ENCODE results near the gene ZKSCAN1. TPM values are rescaled to one million over a fixed set of nuclear protein-coding genes. Genes with fewer than 3 reads are reported as not detected.

Gene ZKSCAN1
- total RNA-seq, 1 experiment from 2014 or later, result 69.5 TPM

DNA sequence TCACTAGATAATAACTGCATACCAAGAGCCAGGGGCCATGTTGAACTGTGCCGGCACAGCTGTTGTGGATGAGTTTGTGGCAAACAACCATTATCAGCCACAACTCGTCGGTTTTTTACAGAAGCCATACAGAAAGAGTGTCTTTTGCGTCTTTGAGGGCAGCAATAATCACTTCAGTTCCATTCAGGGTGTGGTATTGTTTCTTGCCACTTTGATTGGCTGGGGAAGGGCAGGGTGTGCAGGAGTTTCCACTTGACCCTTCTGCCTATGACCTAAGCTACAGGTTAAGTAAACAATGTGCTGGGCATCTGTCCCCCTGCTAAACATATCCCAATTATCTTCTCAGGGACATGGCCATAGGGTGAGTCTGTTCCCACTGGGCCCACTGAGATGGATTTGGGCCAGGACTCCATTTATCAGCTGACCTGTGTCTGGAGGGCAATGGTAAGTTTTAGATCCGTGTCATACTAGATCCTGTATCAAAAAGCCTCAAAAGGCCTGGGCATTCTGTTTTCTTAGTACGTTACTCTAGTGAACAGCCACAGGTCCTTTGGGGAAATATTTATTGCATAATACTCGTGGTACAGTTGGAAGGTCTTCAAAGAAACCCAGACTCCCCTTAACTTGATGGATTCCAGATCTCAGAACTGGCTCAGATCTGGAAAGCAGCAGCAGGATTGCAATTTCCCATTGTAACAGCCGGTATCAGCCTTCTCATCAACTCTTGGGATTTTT, 50.2 kb downstream of the ZKSCAN1 start:
- no peak overlapping the region for H3K27ac ChIP-seq (ENCODE audit: low read depth, low read length, poor library complexity, severe bottlenecking)
- ChIA-PET POLR2A (ENCODE audit: low non-redundant PET) (no interaction called here), CTCF (no interaction called here)
- no peaks in the 10 kb centered on the region for H3K4me1 ChIP-seq (ENCODE audit: insufficient read depth, low read length, poor library complexity, severe bottlenecking)
- no peak for DNase-seq (ENCODE audit: low spot score)
- BruUV-seq (replicated peaks), result TSS peak; percentile 1
- no peak overlapping the region for H3K4me3 ChIP-seq (ENCODE audit: low read depth, low read length, poor library complexity, severe bottlenecking)
- no peak for TF ChIP-seq EZH2 (IDR thresholded peaks at IDR 0.05; ENCODE audit: borderline replicate concordance, low read depth, low read length, poor library complexity, severe bottlenecking)
- TF ChIP-seq, protein P1, sequence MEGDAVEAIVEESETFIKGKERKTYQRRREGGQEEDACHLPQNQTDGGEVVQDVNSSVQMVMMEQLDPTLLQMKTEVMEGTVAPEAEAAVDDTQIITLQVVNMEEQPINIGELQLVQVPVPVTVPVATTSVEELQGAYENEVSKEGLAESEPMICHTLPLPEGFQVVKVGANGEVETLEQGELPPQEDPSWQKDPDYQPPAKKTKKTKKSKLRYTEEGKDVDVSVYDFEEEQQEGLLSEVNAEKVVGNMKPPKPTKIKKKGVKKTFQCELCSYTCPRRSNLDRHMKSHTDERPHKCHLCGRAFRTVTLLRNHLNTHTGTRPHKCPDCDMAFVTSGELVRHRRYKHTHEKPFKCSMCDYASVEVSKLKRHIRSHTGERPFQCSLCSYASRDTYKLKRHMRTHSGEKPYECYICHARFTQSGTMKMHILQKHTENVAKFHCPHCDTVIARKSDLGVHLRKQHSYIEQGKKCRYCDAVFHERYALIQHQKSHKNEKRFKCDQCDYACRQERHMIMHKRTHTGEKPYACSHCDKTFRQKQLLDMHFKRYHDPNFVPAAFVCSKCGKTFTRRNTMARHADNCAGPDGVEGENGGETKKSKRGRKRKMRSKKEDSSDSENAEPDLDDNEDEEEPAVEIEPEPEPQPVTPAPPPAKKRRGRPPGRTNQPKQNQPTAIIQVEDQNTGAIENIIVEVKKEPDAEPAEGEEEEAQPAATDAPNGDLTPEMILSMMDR (conservative IDR thresholded peaks at IDR 0.05; ENCODE audit: low read depth, low read length), result no peak
- H3K9me3 ChIP-seq (ENCODE audit: low read depth, low read length, poor library complexity, severe bottlenecking), result peaks cover 12% of the 10 kb centered on the region
- H3K36me3 ChIP-seq (ENCODE audit: insufficient read depth, low read length, poor library complexity, severe bottlenecking), result peaks cover 46% of the 10 kb centered on the region
- no peaks in the 10 kb centered on the region for H3K27me3 ChIP-seq (replicated peaks; ENCODE audit: insufficient read depth, low read depth, low read length, poor library complexity)
- intact Hi-C loops (cut with micrococcal nuclease; ENCODE audit: unreplicated experiment), result no loop called here

DNA sequence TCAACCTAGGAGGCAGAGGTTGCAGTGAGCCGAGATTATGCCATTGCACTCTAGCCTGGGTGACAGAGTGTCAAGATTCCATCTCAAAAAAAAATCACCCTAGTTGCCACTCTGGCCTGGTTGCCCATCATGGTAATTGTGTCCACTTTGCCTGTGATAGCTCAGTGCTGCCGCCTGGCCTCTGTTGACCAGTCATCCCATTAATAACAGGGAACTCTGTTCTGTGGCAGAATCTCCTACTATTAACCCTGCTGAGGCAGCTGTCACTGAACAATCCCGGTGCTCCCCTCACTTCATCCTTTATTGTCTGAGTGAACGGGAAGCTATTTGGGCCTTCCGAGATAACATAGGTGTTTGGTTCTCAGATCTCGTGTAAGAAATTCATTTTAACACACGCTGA, 51.6 kb downstream of the ZKSCAN1 start:
- POLR2A ChIA-PET (ENCODE audit: low non-redundant PET), result no interaction called here
- no TSS peak for BruUV-seq (replicated peaks)
- Histone ChIP-seq H3K36me3 (ENCODE audit: insufficient read depth, low read length, poor library complexity, severe bottlenecking) (peaks cover 52% of the 10 kb centered on the region), H3K9me3 (ENCODE audit: low read depth, low read length, poor library complexity, severe bottlenecking) (peaks cover 25% of the 10 kb centered on the region), H3K27ac (ENCODE audit: low read depth, low read length, poor library complexity, severe bottlenecking) (no peak overlapping the region), H3K4me1 (ENCODE audit: insufficient read depth, low read length, poor library complexity, severe bottlenecking) (no peaks in the 10 kb centered on the region), H3K4me3 (ENCODE audit: low read depth, low read length, poor library complexity, severe bottlenecking) (no peak overlapping the region), H3K27me3 (replicated peaks; ENCODE audit: insufficient read depth, low read depth, low read length, poor library complexity) (no peaks in the 10 kb centered on the region)
- no peak for DNase-seq (ENCODE audit: low spot score)
- intact Hi-C loops (cut with micrococcal nuclease; ENCODE audit: unreplicated experiment), result no loop called here
- TF ChIP-seq, protein P1 (conservative IDR thresholded peaks at IDR 0.05; ENCODE audit: low read depth, low read length), result no peak
- no peak for TF ChIP-seq EZH2 (IDR thresholded peaks at IDR 0.05; ENCODE audit: borderline replicate concordance, low read depth, low read length, poor library complexity, severe bottlenecking)
- CTCF ChIA-PET, result no interaction called here

GRCh38 chr7:100069991-100070390, 54.6 kb downstream of the ZKSCAN1 start:
- H3K27me3 ChIP-seq (replicated peaks; ENCODE audit: insufficient read depth, low read depth, low read length, poor library complexity), result no peaks in the 10 kb centered on the region
- BruUV-seq (replicated peaks), result no TSS peak
- intact Hi-C loops (cut with micrococcal nuclease; ENCODE audit: unreplicated experiment), result no loop called here
- no peak overlapping the region for H3K4me3 ChIP-seq (ENCODE audit: low read depth, low read length, poor library complexity, severe bottlenecking)
- DNase-seq (ENCODE audit: low spot score), result no peak
- TF ChIP-seq, protein P1 (conservative IDR thresholded peaks at IDR 0.05; ENCODE audit: low read depth, low read length), result no peak
- no peak for TF ChIP-seq EZH2 (IDR thresholded peaks at IDR 0.05; ENCODE audit: borderline replicate concordance, low read depth, low read length, poor library complexity, severe bottlenecking)
- H3K27ac ChIP-seq (ENCODE audit: low read depth, low read length, poor library complexity, severe bottlenecking), result no peak overlapping the region
- H3K36me3 ChIP-seq (ENCODE audit: insufficient read depth, low read length, poor library complexity, severe bottlenecking), result peaks cover 67% of the 10 kb centered on the region
- no peaks in the 10 kb centered on the region for H3K4me1 ChIP-seq (ENCODE audit: insufficient read depth, low read length, poor library complexity, severe bottlenecking)
- CTCF ChIA-PET, result no interaction called here
- peaks cover 53% of the 10 kb centered on the region for H3K9me3 ChIP-seq (ENCODE audit: low read depth, low read length, poor library complexity, severe bottlenecking)
- POLR2A ChIA-PET (ENCODE audit: low non-redundant PET), result no interaction called here

Measured in A673 (cell line).